Adipocyte (in vitro differentiated cells): ENCODE measurements around the gene SLC38A5.

Experiments
- DNase-seq: peaks from one replicate; pipeline ENCODE4 v3.0.0-alpha.2; 2015; ENCODE audit warnings: low read depth
- H3K27me3 ChIP-seq: replicated peaks from 2 replicates; pipeline ENCODE4 v1.7.0; 2013; ENCODE audit warnings: mild to moderate bottlenecking, low read length, moderate library complexity; ENCODE audit not compliant: control insufficient read depth, insufficient read depth
- H3K36me3 ChIP-seq: 2 replicates; pipeline ENCODE4 v1.7.0; 2013; ENCODE audit warnings: low read length, mild to moderate bottlenecking, moderate library complexity; ENCODE audit not compliant: control insufficient read depth, insufficient read depth, severe bottlenecking
- H3K4me1 ChIP-seq: 2 replicates; pipeline ENCODE4 v1.7.0; 2013; ENCODE audit warnings: mild to moderate bottlenecking, low read length, moderate library complexity; ENCODE audit not compliant: control insufficient read depth, insufficient read depth
- H3K4me3 ChIP-seq: 2 replicates; pipeline ENCODE4 v1.7.0; 2013; ENCODE audit warnings: mild to moderate bottlenecking, low read length, moderate library complexity
- H3K9ac ChIP-seq: 2 replicates; pipeline ENCODE4 v1.7.0; 2013; ENCODE audit warnings: mild to moderate bottlenecking, low read length, moderate library complexity
- H3K9me3 ChIP-seq: 2 replicates; pipeline ENCODE4 v1.7.0; 2013; ENCODE audit warnings: mild to moderate bottlenecking, low read length, moderate library complexity; ENCODE audit not compliant: control insufficient read depth

SLC38A5 gene

GRCh38 chrX:48509245-48509590 lies 39.2 kb upstream of the SLC38A5 start:
- no peaks in the 10 kb centered on the region for H3K36me3 ChIP-seq
- H3K27me3 ChIP-seq: no peaks in the 10 kb centered on the region
- peak overlapping the region; percentile 86 for H3K9ac ChIP-seq
- peak overlapping the region; percentile 84 for H3K4me3 ChIP-seq
- no peak for DNase-seq
- H3K9me3 ChIP-seq: no peaks in the 10 kb centered on the region
- H3K4me1 ChIP-seq: no peaks in the 10 kb centered on the region

- peak; percentile 83 for DNase-seq
- Histone ChIP-seq H3K36me3 (no peaks in the 10 kb centered on the region), H3K27me3 (no peaks in the 10 kb centered on the region), H3K9me3 (no peaks in the 10 kb centered on the region), H3K4me1 (no peaks in the 10 kb centered on the region), H3K9ac (peak within 1 kb of the TSS; percentile 86), H3K4me3 (peak within 1 kb of the TSS; percentile 84)
Measured at GRCh38 chrX:48508400-48509244, 38.6 kb upstream of the SLC38A5 start, which contains the start of gene PORCN. PORCN (plus strand) TSS chrX:48508992; CDS start chrX:48509821, 829 bp downstream.

- Histone ChIP-seq H3K27me3 (peaks cover 5% of the 10 kb centered on the region), H3K36me3 (no peaks in the 10 kb centered on the region), H3K9ac (no peak overlapping the region), H3K4me1 (no peaks in the 10 kb centered on the region), H3K4me3 (no peak overlapping the region), H3K9me3 (no peaks in the 10 kb centered on the region)
- no peak for DNase-seq
Measured at GRCh38 chrX:48507246-48507645, 37.2 kb upstream of the SLC38A5 start.

- H3K9me3 ChIP-seq: no peaks in the 10 kb centered on the region
- peaks cover 9% of the 10 kb centered on the region for H3K27me3 ChIP-seq
- no peak overlapping the region for H3K4me3 ChIP-seq
- no peak overlapping the region for H3K9ac ChIP-seq
- no peaks in the 10 kb centered on the region for H3K36me3 ChIP-seq
- no peak for DNase-seq
- H3K4me1 ChIP-seq: no peaks in the 10 kb centered on the region
Measured at GRCh38 chrX:48505481-48505880, 35.4 kb upstream of the SLC38A5 start.

- Histone ChIP-seq H3K4me1 (no peaks in the 10 kb centered on the region), H3K27me3 (peaks cover 12% of the 10 kb centered on the region), H3K9me3 (no peaks in the 10 kb centered on the region)
Measured at GRCh38 chrX:48504261-48504660, 34.2 kb upstream of the SLC38A5 start.

GRCh38 chrX:48498374-48498809 lies 28.3 kb upstream of the SLC38A5 start:
- peak; percentile 37 for DNase-seq
- Histone ChIP-seq H3K9me3 (peaks cover 3% of the 10 kb centered on the region), H3K4me1 (peaks cover 5% of the 10 kb centered on the region), H3K9ac (no peak overlapping the region), H3K27me3 (peaks cover 15% of the 10 kb centered on the region), H3K4me3 (no peak overlapping the region), H3K36me3 (no peaks in the 10 kb centered on the region)

More at GRCh38 chrX:48504261-48504660, 34.2 kb upstream of the SLC38A5 start:
- H3K9ac ChIP-seq: no peak overlapping the region
- no peaks in the 10 kb centered on the region for H3K36me3 ChIP-seq
- DNase-seq: no peak
- H3K4me3 ChIP-seq: no peak overlapping the region

- Histone ChIP-seq H3K9ac (no peak overlapping the region), H3K9me3 (peaks cover 3% of the 10 kb centered on the region), H3K27me3 (peaks cover 11% of the 10 kb centered on the region), H3K4me3 (no peak overlapping the region), H3K36me3 (no peaks in the 10 kb centered on the region), H3K4me1 (peaks cover 10% of the 10 kb centered on the region)
- DNase-seq: no peak
Measured at GRCh38 chrX:48497871-48498270, 27.8 kb upstream of the SLC38A5 start.

GRCh38 chrX:48496660-48497059 lies 26.6 kb upstream of the SLC38A5 start:
- no peak for DNase-seq
- Histone ChIP-seq H3K4me1 (peaks cover 20% of the 10 kb centered on the region), H3K9ac (no peak overlapping the region), H3K27me3 (peaks cover 10% of the 10 kb centered on the region), H3K9me3 (peaks cover 3% of the 10 kb centered on the region), H3K4me3 (no peak overlapping the region), H3K36me3 (no peaks in the 10 kb centered on the region)

GRCh38 chrX:48493890-48494364 lies 23.9 kb upstream of the SLC38A5 start:
- Histone ChIP-seq H3K9me3 (peaks cover 8% of the 10 kb centered on the region), H3K4me1 (peaks cover 22% of the 10 kb centered on the region), H3K4me3 (no peak overlapping the region), H3K27me3 (peaks cover 3% of the 10 kb centered on the region), H3K36me3 (no peaks in the 10 kb centered on the region), H3K9ac (no peak overlapping the region)
- DNase-seq: peak; percentile 22

- Histone ChIP-seq H3K36me3 (no peaks in the 10 kb centered on the region), H3K27me3 (peaks cover 5% of the 10 kb centered on the region), H3K4me3 (no peak overlapping the region), H3K4me1 (peaks cover 22% of the 10 kb centered on the region), H3K9ac (peak overlapping the region; percentile 32), H3K9me3 (peaks cover 8% of the 10 kb centered on the region)
- DNase-seq: no peak
Measured at GRCh38 chrX:48492293-48492910, 22.3 kb upstream of the SLC38A5 start.

GRCh38 chrX:48491809-48492208 lies 21.7 kb upstream of the SLC38A5 start:
- Histone ChIP-seq H3K4me1 (peaks cover 22% of the 10 kb centered on the region), H3K9ac (no peak overlapping the region), H3K36me3 (no peaks in the 10 kb centered on the region), H3K9me3 (peaks cover 8% of the 10 kb centered on the region), H3K4me3 (no peak overlapping the region), H3K27me3 (peaks cover 5% of the 10 kb centered on the region)
- no peak for DNase-seq
